Endothelial cell of umbilical vein (primary cell): ENCODE measurements around the gene TADA2A. TPM values are rescaled to one million over a fixed set of nuclear protein-coding genes. Genes with fewer than 3 reads are reported as not detected.
"Not testable (repeated sequence)": the region's sequence is repeated elsewhere in the genome, so short reads cannot be mapped to it uniquely, and the experiment has no call there.

ENCODE experiments used
- BruUV-seq: library from RNA; stranded (reverse); fragments of 400-500 nt; replicated peaks from 2 replicates; lab custom pipeline; 2021; lab: Mats Ljungman, UMichigan
- CTCF ChIA-PET: fragments of 300-600, 350-600 bp; sonication (Branson Sonifier 250); formaldehyde crosslinking; loops from one replicate; lab custom pipeline; 2021; ENCODE audit warnings: antibody characterized with exemption, inconsistent platforms; lab: Charles Lee
- POLR2A ChIA-PET: fragments of 300-600, 350-600 bp; sonication (Branson Sonifier 250); formaldehyde crosslinking; loops from one replicate; lab custom pipeline; 2021; ENCODE audit warnings: antibody characterized with exemption, inconsistent platforms; lab: Charles Lee
- DNase-seq: peaks from one replicate; pipeline ENCODE4 v3.0.0-alpha.2; 2011; ENCODE audit warnings: low read depth, low spot score
- FAIRE-seq: peaks from 2 replicates; lab custom pipeline; 2011; peaks lifted over from hg19 to GRCh38; lab: Jason Lieb, UNC
- H2AFZ ChIP-seq: 2 replicates; pipeline ENCODE4 v1.6.0; 2012; ENCODE audit warnings: low read depth, low read length, control low read depth, inconsistent platforms
- H3K27ac ChIP-seq: 2 replicates; pipeline ENCODE4 v1.5.1; 2011; ENCODE audit warnings: low read depth, mild to moderate bottlenecking, control low read depth, low read length, moderate library complexity; ENCODE audit not compliant: insufficient read depth
- H3K27me3 ChIP-seq, 2 experiments: 2 replicates each; pipeline versions ENCODE4 v1.6.0 to v1.6.1; 2011; ENCODE audit warnings: low read length in 2 of 2, mixed read lengths in 1 of 2; ENCODE audit not compliant: control insufficient read depth in 2 of 2, insufficient read depth in 2 of 2
- H3K36me3 ChIP-seq, 2 experiments: 2 replicates in 1 of 2; 3 replicates in 1 of 2; pipeline ENCODE4 v1.5.1; 2011; ENCODE audit warnings: low read length in 2 of 2, mild to moderate bottlenecking in 1 of 2, moderate library complexity in 1 of 2; ENCODE audit not compliant: control insufficient read depth in 2 of 2, insufficient read depth in 2 of 2; ENCODE audit errors: extremely low read depth in 1 of 2
- H3K4me1 ChIP-seq: 3 replicates; pipeline ENCODE4 v1.5.1; 2011; ENCODE audit warnings: mild to moderate bottlenecking, low read length; ENCODE audit not compliant: control insufficient read depth, insufficient read depth; ENCODE audit errors: extremely low read depth
- H3K4me2 ChIP-seq: 2 replicates; pipeline ENCODE4 v1.6.1; 2011; ENCODE audit warnings: low read length, control low read depth, mixed read lengths; ENCODE audit not compliant: insufficient read depth
- H3K4me3 ChIP-seq, 3 experiments: fragments of 200-600 bp in 1 of 3; sonication (generic), shearing (Covaris generic) in 1 of 3; replicated peaks in 1 of 3; 2 replicates each; pipeline ENCODE4 v1.5.1; 2011 to 2016; ENCODE audit warnings: control low read depth in 3 of 3, low read length in 3 of 3, mild to moderate bottlenecking in 2 of 3, inconsistent platforms in 1 of 3, low read depth in 1 of 3, moderate library complexity in 1 of 3; ENCODE audit not compliant: insufficient read depth in 1 of 3
- H3K79me2 ChIP-seq: 2 replicates; pipeline ENCODE4 v1.6.0; 2012; ENCODE audit warnings: low read length, inconsistent platforms; ENCODE audit not compliant: control insufficient read depth, insufficient read depth
- H3K9ac ChIP-seq: replicated peaks from 2 replicates; pipeline ENCODE3; 2011; ENCODE audit warnings: low read length, control low read depth; ENCODE audit not compliant: insufficient read depth; ENCODE audit errors: extremely low read depth
- H3K9me1 ChIP-seq: replicated peaks from 3 replicates; pipeline ENCODE4 v1.6.0; 2011; ENCODE audit warnings: mild to moderate bottlenecking, low read length; ENCODE audit not compliant: control insufficient read depth, insufficient read depth; ENCODE audit errors: extremely low read depth
- H3K9me3 ChIP-seq: replicated peaks from 2 replicates; pipeline ENCODE4 v1.5.1; 2012; ENCODE audit warnings: low read length, inconsistent platforms; ENCODE audit not compliant: control insufficient read depth, insufficient read depth
- H4K20me1 ChIP-seq: replicated peaks from 2 replicates; pipeline ENCODE3; 2011; ENCODE audit warnings: mild to moderate bottlenecking, low read length; ENCODE audit not compliant: control insufficient read depth, insufficient read depth; ENCODE audit errors: extremely low read depth
- EZH2 ChIP-seq: IDR thresholded peaks from 2 replicates; pipeline ENCODE4 v1.6.1; 2012; ENCODE audit warnings: borderline replicate concordance, low read depth, mild to moderate bottlenecking, moderate library complexity, low read length, inconsistent platforms; ENCODE audit not compliant: severe bottlenecking
- FOS ChIP-seq: IDR thresholded peaks from 2 replicates; pipeline ENCODE4 v1.6.1; 2011; ENCODE audit warnings: mild to moderate bottlenecking, low read length, moderate library complexity, borderline replicate concordance; ENCODE audit not compliant: insufficient read depth
- GATA2 ChIP-seq: IDR thresholded peaks from 2 replicates; pipeline ENCODE4 v1.7.0; 2011; ENCODE audit warnings: low read depth, mild to moderate bottlenecking, moderate library complexity, mixed read lengths, low read length; ENCODE audit not compliant: insufficient read length, insufficient read depth
- JUN ChIP-seq: IDR thresholded peaks from 2 replicates; pipeline ENCODE4 v1.6.1; 2011; ENCODE audit warnings: borderline replicate concordance, low read depth; ENCODE audit not compliant: insufficient read length, insufficient read depth
- MAX ChIP-seq: IDR thresholded peaks from 2 replicates; pipeline ENCODE4 v1.6.1; 2011; ENCODE audit not compliant: insufficient read depth, insufficient read length
- MYC ChIP-seq: IDR thresholded peaks from one replicate; pipeline ENCODE4 v1.6.1; 2011; ENCODE audit warnings: mild to moderate bottlenecking, low read depth, low read length
- POLR2A ChIP-seq: IDR thresholded peaks from 2 replicates; pipeline ENCODE4 v1.6.1; 2012; ENCODE audit warnings: low read depth, mild to moderate bottlenecking, control low read depth, low read length
- POLR2AphosphoS5 ChIP-seq: IDR thresholded peaks from 2 replicates; pipeline ENCODE4 v1.6.1; 2012; ENCODE audit warnings: low read depth, mild to moderate bottlenecking, control low read depth, low read length, moderate library complexity; ENCODE audit not compliant: insufficient read depth
- dilution Hi-C: fragments of 300-500 bp; cut with MboI; formaldehyde crosslinking; loops from one replicate; pipeline ENCODE4 v1.15.0; 2019; ENCODE audit warnings: low sequenced_read_pairs; ENCODE audit not compliant: extremely low pct_ligation_motif_present
- intact Hi-C: fragments of 100-400 bp; cut with micrococcal nuclease; formaldehyde crosslinking; loops from one replicate; pipeline ENCODE4 v1.10.0; 2022
- polyA plus RNA-seq, 4 experiments: library from polyadenylated mRNA; depleted of rRNA in 3 of 4; stranded (reverse) in 3 of 4; unstranded in 1 of 4; fragments of >200 nt; gene quantifications; 2 replicates each; pipeline versions ENCODE4 v1.2.1 to v1.2.3, GENCODE V29; 2011 to 2012; ENCODE audit warnings: missing spikeins in 1 of 4
- total RNA-seq: library from RNA; stranded (reverse); gene quantifications from 2 replicates; pipeline ENCODE4 v1.2.3, GENCODE V29; 2021
- TF ChIP-seq, protein P1 (sequence below), 2 donors: IDR thresholded peaks; 1 replicate in 1 of 2; 2 replicates in 1 of 2; pipeline ENCODE4 v1.5.1; 2011; ENCODE audit warnings: low read length in 2 of 2, mild to moderate bottlenecking in 2 of 2, moderate library complexity in 2 of 2, control low read depth in 1 of 2, inconsistent platforms in 1 of 2, low read depth in 1 of 2; ENCODE audit not compliant: insufficient read depth in 1 of 2; ENCODE audit errors: extremely low read depth in 1 of 2

TADA2A gene
- total and polyA plus RNA-seq, 2 donors (not counting 3 experiments of a cell fraction or from before 2014, with no cell fraction given), result 9.9 to 22.4 TPM

DNA sequence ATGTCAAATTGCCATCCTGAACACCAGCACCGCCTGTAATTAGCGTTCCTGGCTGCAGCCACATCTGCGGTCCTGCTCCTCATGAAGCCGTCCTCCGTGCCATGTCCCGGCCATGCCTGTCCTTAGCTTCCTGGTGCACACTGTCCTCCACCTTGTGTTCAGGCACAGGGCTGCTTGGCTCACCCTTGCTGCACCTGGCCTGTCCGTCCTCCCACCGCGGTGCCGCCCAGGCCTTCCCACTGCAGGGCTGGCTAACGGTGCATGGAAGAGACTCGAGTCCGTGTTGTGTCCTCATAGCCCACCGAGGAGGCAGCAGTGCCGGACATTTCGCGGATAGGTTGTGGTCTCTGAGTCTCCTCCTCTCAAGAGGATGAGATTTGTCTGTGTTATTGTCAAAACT lies 103.4 kb downstream of the TADA2A start:
- Histone ChIP-seq H3K27me3 (no peaks in the 10 kb centered on the region), H2AFZ (no peak overlapping the region), H3K4me3 (no peak overlapping the region), H3K27ac (no peak overlapping the region), H3K4me1 (no peaks in the 10 kb centered on the region), H4K20me1 (no peaks in the 10 kb centered on the region), H3K4me2 (no peak overlapping the region), H3K9ac (no peak overlapping the region), H3K9me3 (no peaks in the 10 kb centered on the region), H3K36me3 (peaks cover 0 to 13% of the 10 kb centered on the region in 2 experiments), H3K9me1 (no peaks in the 10 kb centered on the region), H3K79me2 (peaks cover 54% of the 10 kb centered on the region)
- TF ChIP-seq, protein P1, sequence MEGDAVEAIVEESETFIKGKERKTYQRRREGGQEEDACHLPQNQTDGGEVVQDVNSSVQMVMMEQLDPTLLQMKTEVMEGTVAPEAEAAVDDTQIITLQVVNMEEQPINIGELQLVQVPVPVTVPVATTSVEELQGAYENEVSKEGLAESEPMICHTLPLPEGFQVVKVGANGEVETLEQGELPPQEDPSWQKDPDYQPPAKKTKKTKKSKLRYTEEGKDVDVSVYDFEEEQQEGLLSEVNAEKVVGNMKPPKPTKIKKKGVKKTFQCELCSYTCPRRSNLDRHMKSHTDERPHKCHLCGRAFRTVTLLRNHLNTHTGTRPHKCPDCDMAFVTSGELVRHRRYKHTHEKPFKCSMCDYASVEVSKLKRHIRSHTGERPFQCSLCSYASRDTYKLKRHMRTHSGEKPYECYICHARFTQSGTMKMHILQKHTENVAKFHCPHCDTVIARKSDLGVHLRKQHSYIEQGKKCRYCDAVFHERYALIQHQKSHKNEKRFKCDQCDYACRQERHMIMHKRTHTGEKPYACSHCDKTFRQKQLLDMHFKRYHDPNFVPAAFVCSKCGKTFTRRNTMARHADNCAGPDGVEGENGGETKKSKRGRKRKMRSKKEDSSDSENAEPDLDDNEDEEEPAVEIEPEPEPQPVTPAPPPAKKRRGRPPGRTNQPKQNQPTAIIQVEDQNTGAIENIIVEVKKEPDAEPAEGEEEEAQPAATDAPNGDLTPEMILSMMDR (IDR thresholded peaks at IDR 0.05; ENCODE audit: extremely low read depth in 1 of 2, insufficient read depth in 1 of 2, low read depth in 1 of 2, low read length in 2 of 2), result no peak
- TF ChIP-seq JUN, result no peak
- TF ChIP-seq EZH2, result no peak
- no peak for TF ChIP-seq POLR2A
- no peak for TF ChIP-seq POLR2AphosphoS5
- TF ChIP-seq FOS, result no peak
- TF ChIP-seq MYC, result no peak
- no peak for TF ChIP-seq MAX
- TF ChIP-seq GATA2, result no peak
- DNase-seq (no peak), FAIRE-seq (no peak)
- dilution Hi-C loops, result no loop called here
- POLR2A ChIA-PET, result no interaction called here
- intact Hi-C loops, result no loop called here
- CTCF ChIA-PET, result no interaction called here
- BruUV-seq, result no TSS peak

DNA sequence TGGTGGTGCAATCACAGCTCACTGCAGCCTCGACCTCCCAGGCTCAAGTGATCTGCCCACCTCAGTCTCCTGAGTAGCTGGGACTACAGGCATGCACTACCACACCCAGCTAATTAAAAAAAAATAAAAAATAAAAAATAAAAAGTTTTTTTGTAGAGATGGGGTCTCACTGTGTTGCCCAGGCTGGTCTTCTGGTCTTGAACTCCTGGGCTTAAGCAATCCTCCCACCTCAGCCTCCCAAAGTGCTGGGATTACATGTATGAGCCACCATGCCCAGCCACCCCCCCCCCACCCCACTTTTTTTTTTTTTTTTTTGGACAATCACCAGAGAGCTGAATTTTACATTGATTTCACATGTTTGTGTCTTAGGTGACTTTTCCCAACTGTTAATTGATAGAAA lies 105.0 kb downstream of the TADA2A start:
- H4K20me1 ChIP-seq, H3K9ac ChIP-seq, H3K27me3 ChIP-seq, H2AFZ ChIP-seq, BruUV-seq, H3K27ac ChIP-seq, H3K4me1 ChIP-seq, dilution Hi-C loops, H3K4me3 ChIP-seq, DNase-seq, intact Hi-C loops, H3K4me2 ChIP-seq, FAIRE-seq, H3K9me1 ChIP-seq, H3K9me3 ChIP-seq: not testable (repeated sequence)
- H3K36me3 ChIP-seq, result peaks cover 0 to 13% of the 10 kb centered on the region in 2 experiments
- H3K79me2 ChIP-seq, result peaks cover 41% of the 10 kb centered on the region
- CTCF ChIA-PET, result interaction anchor here (0.6 to 1.4 kb wide), 4 partner anchors 14 to 138 kb away, joined by 3 to 4 read pairs (median 3); no protein-coding TSS in a partner anchor
- POLR2A ChIA-PET, result interaction anchor here (0.6 kb wide), 2 partner anchors 35 to 919 kb away, joined by 3 to 6 read pairs; no protein-coding TSS in a partner anchor
